ENCODE data around the gene NKX2-4. TPM values are rescaled to one million over a fixed set of nuclear protein-coding genes. Genes with fewer than 3 reads are reported as not detected.

NKX2-4 gene
- total RNA-seq, 6 experiments from 2014 or later = not detected

- DNase-seq = no peak
- H3K36me3 Mint-ChIP-seq (ENCODE audit: low read depth) = peaks cover 7% of the 10 kb centered on the region
- H3K4me3 Mint-ChIP-seq = no peak overlapping the region
- no peaks in the 10 kb centered on the region for H3K9me3 Mint-ChIP-seq
- no peak for TF ChIP-seq CTCF (IDR thresholded peaks at IDR 0.05)
- H3K27ac Mint-ChIP-seq = no peak overlapping the region
- peaks cover 30% of the 10 kb centered on the region for H3K4me1 Mint-ChIP-seq (ENCODE audit: low read depth)
- H3K27me3 Mint-ChIP-seq (ENCODE audit: insufficient read depth) = 0 out of 2 replicates have a peak, but pooled peaks cover 2% of the 10 kb centered on the region
These were observed 40.9 kb downstream of the NKX2-4 start for GRCh38 chr20:21356386-21356785.

- DNase-seq = no peak
- Mint-ChIP-seq H3K4me1 (ENCODE audit: low read depth) (peaks cover 26% of the 10 kb centered on the region), H3K27me3 (ENCODE audit: insufficient read depth) (0 out of 2 replicates have a peak, but pooled peaks cover 2% of the 10 kb centered on the region), H3K27ac (no peak overlapping the region), H3K4me3 (no peak overlapping the region), H3K9me3 (no peaks in the 10 kb centered on the region), H3K36me3 (ENCODE audit: low read depth) (peaks cover 7% of the 10 kb centered on the region)
- TF ChIP-seq CTCF (IDR thresholded peaks at IDR 0.05) = no peak
These were observed 41.3 kb downstream of the NKX2-4 start for GRCh38 chr20:21355981-21356380.

- H3K4me1 Mint-ChIP-seq (ENCODE audit: low read depth) = peaks cover 11% of the 10 kb centered on the region
These were observed 44.1 kb downstream of the NKX2-4 start for GRCh38 chr20:21353236-21353635.

GRCh38 chr20:21352703-21353102 is 44.6 kb downstream of the NKX2-4 start:
- no peak for TF ChIP-seq CTCF (IDR thresholded peaks at IDR 0.05)
- no peak overlapping the region for H3K4me3 Mint-ChIP-seq
- DNase-seq = peak; percentile 50

More at GRCh38 chr20:21353236-21353635, 44.1 kb downstream of the NKX2-4 start:
- peak overlapping the region; percentile 36; the same call in 1 of the 2 replicates for H3K27ac Mint-ChIP-seq
- no peaks in the 10 kb centered on the region for H3K27me3 Mint-ChIP-seq (ENCODE audit: insufficient read depth)
- H3K9me3 Mint-ChIP-seq = no peaks in the 10 kb centered on the region
- peaks cover 13% of the 10 kb centered on the region for H3K36me3 Mint-ChIP-seq (ENCODE audit: low read depth)
- no peak for TF ChIP-seq CTCF (IDR thresholded peaks at IDR 0.05)
- no peak overlapping the region for H3K4me3 Mint-ChIP-seq
- peak; percentile 53 for DNase-seq

More at GRCh38 chr20:21352703-21353102, 44.6 kb downstream of the NKX2-4 start:
- peaks cover 11% of the 10 kb centered on the region for H3K4me1 Mint-ChIP-seq (ENCODE audit: low read depth)
- H3K36me3 Mint-ChIP-seq (ENCODE audit: low read depth) = peaks cover 18% of the 10 kb centered on the region
- H3K9me3 Mint-ChIP-seq = no peaks in the 10 kb centered on the region
- 0 out of 2 replicates have a peak overlapping the region, but pooled peaks have one; percentile 9 for H3K27ac Mint-ChIP-seq
- H3K27me3 Mint-ChIP-seq (ENCODE audit: insufficient read depth) = no peaks in the 10 kb centered on the region

Other genes with a start within 250 kb of the NKX2-4 start
- gene XRN2, start 94.2 kb downstream of the NKX2-4 start, total RNA-seq (2021; fragmentation: NEBNext Ultra II Directional; extraction: Animal tissue kit (Norgen Biotek cat#: 25700)) = 10 to 100 TPM; 53.3 to 66.1 (median 60.3) TPM
- under 1 TPM in 4 of 6 experiments, not detected in 2; 0.32 to 0.63 (median 0.44) TPM for gene NKX2-2, start 116.5 kb upstream of the NKX2-4 start, total RNA-seq (2021; fragmentation: NEBNext Ultra II Directional; extraction: Animal tissue kit (Norgen Biotek cat#: 25700))